Stimulated activated naive CD4-positive, alpha-beta T cell treated with Interleukin-2 at 50 U/mL for 16 hours (primary cell): ENCODE results near the gene SPATS2L.

ENCODE experiments used
- DNase-seq: peaks from one replicate; lab custom pipeline; 2025; lab: John Stamatoyannopoulos, UW

SPATS2L gene

GRCh38 chr2:200411831-200412230 lies 105.3 kb downstream of the SPATS2L start:
- no peak for DNase-seq

GRCh38 chr2:200414367-200414766 lies 107.9 kb downstream of the SPATS2L start:
- no peak for DNase-seq

- no peak for DNase-seq
These were observed 109.0 kb downstream of the SPATS2L start for GRCh38 chr2:200415455-200415854.

GRCh38 chr2:200416878-200417277 lies 110.4 kb downstream of the SPATS2L start:
- no peak for DNase-seq

- DNase-seq: no peak
These were observed 110.9 kb downstream of the SPATS2L start for GRCh38 chr2:200417366-200417765.

DNA sequence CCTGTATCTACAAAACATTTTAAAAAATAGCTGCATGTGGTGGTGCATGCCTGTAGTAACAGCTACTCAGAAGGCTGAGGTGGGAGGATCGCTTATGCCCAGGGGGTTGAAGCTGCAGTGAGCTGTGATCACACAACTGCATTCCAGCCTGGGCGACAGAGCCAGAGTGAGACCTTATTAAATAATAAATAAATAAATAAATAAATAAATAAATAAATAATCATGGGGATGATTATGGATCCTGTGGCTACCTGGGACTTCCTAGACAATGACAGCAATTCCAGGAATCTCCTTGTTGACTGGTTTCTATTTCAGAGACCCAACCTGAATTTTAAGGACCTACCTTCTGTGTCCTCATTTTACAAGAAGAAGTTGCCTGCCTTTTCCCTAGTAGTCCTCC lies 111.9 kb downstream of the SPATS2L start:
- no peak for DNase-seq

GRCh38 chr2:200419325-200419724 lies 112.8 kb downstream of the SPATS2L start:
- no peak for DNase-seq

- no peak for DNase-seq
These were observed 114.8 kb downstream of the SPATS2L start for GRCh38 chr2:200421270-200421669.

DNA sequence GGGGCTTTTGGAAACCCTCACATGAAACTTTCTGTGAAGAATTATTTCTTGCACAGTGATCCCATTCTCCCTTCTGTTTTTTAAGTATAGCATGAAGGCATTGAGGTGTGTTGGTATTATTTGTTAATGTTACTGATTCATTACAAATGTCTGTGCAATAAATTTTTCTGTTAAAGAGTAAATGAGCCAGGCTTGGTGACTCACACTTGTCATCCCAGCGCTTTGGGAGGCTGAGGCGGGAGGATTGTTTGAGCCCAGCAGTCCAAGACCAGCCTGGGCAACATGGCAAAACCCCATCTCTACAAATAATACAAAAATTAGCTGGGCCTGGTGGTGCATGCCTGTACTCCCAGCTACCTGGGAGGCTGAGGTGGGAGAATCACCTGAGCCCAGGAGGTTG lies 115.6 kb downstream of the SPATS2L start:
- DNase-seq: no peak

GRCh38 chr2:200422532-200423261 lies 116.2 kb downstream of the SPATS2L start:
- no peak for DNase-seq

GRCh38 chr2:200423541-200423940 lies 117.0 kb downstream of the SPATS2L start:
- DNase-seq: no peak

- no peak for DNase-seq
These were observed 118.7 kb downstream of the SPATS2L start for GRCh38 chr2:200425026-200425821.

DNA sequence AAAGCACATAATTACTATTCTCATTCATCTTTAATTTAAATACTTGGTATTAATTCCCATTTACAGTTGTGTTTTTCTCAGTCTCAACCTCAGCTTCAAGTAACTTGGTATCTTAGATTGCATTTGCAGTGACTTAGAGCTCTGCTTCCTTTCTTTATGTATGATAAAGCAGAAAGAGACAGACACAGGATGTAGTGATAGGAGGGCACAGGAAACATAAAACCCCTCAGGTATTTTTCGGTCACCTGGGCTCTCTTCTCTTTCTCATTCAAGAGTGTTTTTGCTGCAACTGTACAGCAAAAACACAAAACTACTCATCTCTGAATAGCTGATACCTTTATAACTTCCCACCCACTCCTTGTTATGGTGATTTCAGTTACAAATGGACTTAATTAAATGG lies 120.3 kb downstream of the SPATS2L start:
- no peak for DNase-seq

- no peak for DNase-seq
These were observed 122.6 kb downstream of the SPATS2L start for GRCh38 chr2:200428961-200429665.

DNA sequence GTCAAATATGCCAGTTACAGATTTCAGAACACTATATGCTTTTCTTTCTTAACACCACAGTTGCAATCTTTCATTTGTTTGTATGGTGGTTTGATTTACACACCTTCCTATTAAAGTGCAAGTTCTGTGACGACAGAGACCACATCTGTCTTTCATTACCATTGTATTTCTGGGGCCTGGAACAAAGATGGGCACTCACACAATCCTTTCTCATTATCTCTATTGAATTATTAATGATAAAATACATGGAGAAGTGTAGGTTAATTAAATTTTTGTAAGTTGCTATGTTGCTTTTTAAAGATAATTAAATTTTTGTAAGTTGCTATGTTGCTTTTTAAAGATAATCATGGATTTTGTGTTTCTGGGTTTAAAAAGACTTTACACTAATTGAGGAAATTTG lies 123.5 kb downstream of the SPATS2L start:
- DNase-seq: no peak

- no peak for DNase-seq
These were observed 125.7 kb downstream of the SPATS2L start for GRCh38 chr2:200431996-200432705.

DNA sequence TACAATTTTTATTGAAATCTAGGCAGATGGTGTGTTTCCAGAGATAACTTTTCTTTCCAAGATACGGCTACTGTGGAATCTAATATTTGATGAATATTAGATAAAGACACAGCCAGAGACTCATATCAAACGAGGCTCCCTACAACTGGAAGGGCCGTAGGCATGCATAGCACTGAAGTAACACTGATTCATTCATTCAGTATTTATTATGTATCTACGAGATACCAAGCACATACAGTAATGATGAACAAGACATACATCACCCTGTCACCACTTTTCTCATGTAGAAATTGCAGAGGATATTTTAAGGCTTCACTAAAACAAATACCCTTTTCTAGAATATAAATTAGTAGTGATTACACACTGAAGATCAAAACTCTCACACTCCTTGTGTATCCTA lies 128.9 kb downstream of the SPATS2L start:
- DNase-seq: no peak

DNA sequence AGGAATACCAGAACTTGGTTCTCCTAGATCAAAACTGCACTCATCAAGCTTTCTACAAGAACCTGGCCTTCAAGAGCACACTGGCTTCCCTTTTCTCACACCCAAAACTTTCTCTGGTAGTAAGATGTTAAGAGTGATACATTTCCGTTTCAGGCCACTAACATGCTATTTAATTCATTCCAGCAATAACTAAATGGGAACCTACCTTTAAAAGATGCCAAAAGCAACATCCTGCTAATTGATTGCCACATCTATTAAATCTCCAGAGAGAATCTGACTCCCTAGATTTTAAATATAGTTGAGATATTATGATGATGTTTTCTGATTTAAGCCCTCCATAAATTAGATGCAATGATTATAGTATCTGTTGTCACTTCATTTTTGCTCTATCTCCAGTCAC lies 131.8 kb downstream of the SPATS2L start:
- no peak for DNase-seq

- DNase-seq: no peak
These were observed 132.4 kb downstream of the SPATS2L start for GRCh38 chr2:200438846-200439245.

- no peak for DNase-seq
These were observed 133.5 kb downstream of the SPATS2L start for GRCh38 chr2:200439981-200440380.

GRCh38 chr2:200442471-200442870 lies 136.0 kb downstream of the SPATS2L start:
- no peak for DNase-seq

GRCh38 chr2:200443376-200443775 lies 136.9 kb downstream of the SPATS2L start:
- no peak for DNase-seq
